HepG2 (cell line): ENCODE data around the gene ARHGAP5. TPM values are rescaled to one million over a fixed set of nuclear protein-coding genes. Genes with fewer than 3 reads are reported as not detected.

Source experiments
- CHD4 ChIP-seq: fragments of 200-600 bp; sonication (generic); IDR thresholded peaks from 2 replicates; pipeline ENCODE4 v1.7.0; 2017; ENCODE audit warnings: mild to moderate bottlenecking, low read length, borderline replicate concordance
- EZH2 ChIP-seq: conservative IDR thresholded peaks from 2 replicates; pipeline ENCODE4 v1.6.1; 2012; ENCODE audit warnings: mild to moderate bottlenecking, low read depth, low read length, moderate library complexity
- GTF3A ChIP-seq: sonication (generic); formaldehyde crosslinking; conservative IDR thresholded peaks from 2 replicates; pipeline ENCODE4 v1.4.0; 2020; ENCODE audit warnings: mild to moderate bottlenecking, missing genetic modification reagents
- MBD4 ChIP-seq: IDR thresholded peaks from 2 replicates; pipeline ENCODE4 v1.6.1; 2012; ENCODE audit warnings: low read length, inconsistent platforms, borderline replicate concordance
- MED13 ChIP-seq: sonication (generic); formaldehyde crosslinking; IDR thresholded peaks from 2 replicates; pipeline ENCODE4 v1.5.0; 2020; ENCODE audit warnings: missing genetic modification reagents
- MEIS1 ChIP-seq: sonication (generic); formaldehyde crosslinking; IDR thresholded peaks from 2 replicates; pipeline ENCODE4 v1.9.0; 2021; ENCODE audit warnings: mild to moderate bottlenecking, missing genetic modification reagents, moderate library complexity, borderline replicate concordance
- RFXANK ChIP-seq: IDR thresholded peaks from 2 replicates; pipeline ENCODE4 v1.6.1; 2016
- RNF2 ChIP-seq: fragments of 450-650 bp; conservative IDR thresholded peaks from 2 replicates; pipeline ENCODE4 v1.6.1; 2016; ENCODE audit warnings: low read depth
- SMC3 ChIP-seq: IDR thresholded peaks from 2 replicates; pipeline ENCODE4 v1.6.1; 2011; ENCODE audit warnings: low read length, improper control_type of control experiment
- SNAPC2 ChIP-seq: sonication (generic); formaldehyde crosslinking; IDR thresholded peaks from 2 replicates; pipeline ENCODE4 v1.8.1; 2022; ENCODE audit warnings: mild to moderate bottlenecking, missing genetic modification reagents
- TBX2 ChIP-seq: sonication (generic); formaldehyde crosslinking; IDR thresholded peaks from 2 replicates; pipeline ENCODE4 v1.5.0; 2020; ENCODE audit warnings: missing genetic modification reagents, mild to moderate bottlenecking, borderline replicate concordance
- ZNF329 ChIP-seq: sonication (generic); formaldehyde crosslinking; IDR thresholded peaks from 2 replicates; pipeline ENCODE4 v1.9.0; 2021; ENCODE audit warnings: low read depth, mild to moderate bottlenecking, missing genetic modification reagents
- ZNF44 ChIP-seq: sonication (generic); formaldehyde crosslinking; IDR thresholded peaks from 2 replicates; pipeline ENCODE4 v1.5.1; 2020; ENCODE audit warnings: mild to moderate bottlenecking, missing genetic modification reagents
- ZNF446 ChIP-seq: sonication (generic); formaldehyde crosslinking; IDR thresholded peaks from 2 replicates; pipeline ENCODE4 v1.5.0; 2020; ENCODE audit warnings: mild to moderate bottlenecking, missing genetic modification reagents
- ZNF615 ChIP-seq: sonication (generic); formaldehyde crosslinking; IDR thresholded peaks from 2 replicates; pipeline ENCODE4 v1.5.0; 2020; ENCODE audit warnings: mild to moderate bottlenecking, missing genetic modification reagents, borderline replicate concordance
- polyA plus RNA-seq, 8 experiments: library from polyadenylated mRNA; depleted of rRNA in 3 of 8; stranded (reverse) in 7 of 8; unstranded in 1 of 8; fragments of >200 nt; fragmentation: Illumina TruSeq in 4 of 8; extraction: Trizol in 4 of 8; gene quantifications; 2 replicates each; pipeline versions ENCODE4 v1.2.1 to v1.2.3, GENCODE V29; 2011 to 2016; ENCODE audit warnings: low read depth in 4 of 8, missing spikeins in 1 of 8, mixed read lengths in 1 of 8; ENCODE audit not compliant: insufficient read depth in 1 of 8
- total RNA-seq, 5 experiments: library from RNA; depleted of rRNA; stranded (reverse); fragments of >200 nt; fragmentation: Illumina TruSeq; extraction: Trizol; gene quantifications; 2 replicates each; pipeline ENCODE4 v1.2.3, GENCODE V29; 2016; ENCODE audit warnings: low read depth in 1 of 5
- TF ChIP-seq, protein P1 (sequence below): sonication (generic); formaldehyde crosslinking; IDR thresholded peaks from 2 replicates; pipeline ENCODE4 v1.5.1; 2020; ENCODE audit warnings: missing genetic modification reagents, mild to moderate bottlenecking, borderline replicate concordance
- TF ChIP-seq, protein P2 (sequence below): sonication (generic); formaldehyde crosslinking; IDR thresholded peaks from 2 replicates; pipeline ENCODE4 v1.5.0; 2020; ENCODE audit warnings: missing genetic modification reagents, mild to moderate bottlenecking, borderline replicate concordance
- TF ChIP-seq, protein P3 (sequence below): sonication (generic); IDR thresholded peaks from 2 replicates; pipeline ENCODE4 v1.6.1; 2016; ENCODE audit warnings: low read depth, borderline replicate concordance
- TF ChIP-seq, protein P4 (sequence below): sonication (generic); formaldehyde crosslinking; IDR thresholded peaks from 2 replicates; pipeline ENCODE4 v1.5.1; 2020; ENCODE audit warnings: mild to moderate bottlenecking, moderate library complexity, missing genetic modification reagents
- TF ChIP-seq, protein P5 (sequence below): sonication (generic); formaldehyde crosslinking; IDR thresholded peaks from 2 replicates; pipeline ENCODE4 v1.5.1; 2020; ENCODE audit warnings: mild to moderate bottlenecking, missing genetic modification reagents, moderate library complexity
- TF ChIP-seq, protein P6 (sequence below): sonication (generic); formaldehyde crosslinking; IDR thresholded peaks from 2 replicates; pipeline ENCODE4 v1.4.0; 2020; ENCODE audit warnings: mild to moderate bottlenecking, missing genetic modification reagents

The ARHGAP5 gene
- total and polyA plus RNA-seq, 2 of the 13 experiments (the other 11 are each of a cell fraction or from before 2014, with no cell fraction given) = 33.7 to 144 TPM

DNA sequence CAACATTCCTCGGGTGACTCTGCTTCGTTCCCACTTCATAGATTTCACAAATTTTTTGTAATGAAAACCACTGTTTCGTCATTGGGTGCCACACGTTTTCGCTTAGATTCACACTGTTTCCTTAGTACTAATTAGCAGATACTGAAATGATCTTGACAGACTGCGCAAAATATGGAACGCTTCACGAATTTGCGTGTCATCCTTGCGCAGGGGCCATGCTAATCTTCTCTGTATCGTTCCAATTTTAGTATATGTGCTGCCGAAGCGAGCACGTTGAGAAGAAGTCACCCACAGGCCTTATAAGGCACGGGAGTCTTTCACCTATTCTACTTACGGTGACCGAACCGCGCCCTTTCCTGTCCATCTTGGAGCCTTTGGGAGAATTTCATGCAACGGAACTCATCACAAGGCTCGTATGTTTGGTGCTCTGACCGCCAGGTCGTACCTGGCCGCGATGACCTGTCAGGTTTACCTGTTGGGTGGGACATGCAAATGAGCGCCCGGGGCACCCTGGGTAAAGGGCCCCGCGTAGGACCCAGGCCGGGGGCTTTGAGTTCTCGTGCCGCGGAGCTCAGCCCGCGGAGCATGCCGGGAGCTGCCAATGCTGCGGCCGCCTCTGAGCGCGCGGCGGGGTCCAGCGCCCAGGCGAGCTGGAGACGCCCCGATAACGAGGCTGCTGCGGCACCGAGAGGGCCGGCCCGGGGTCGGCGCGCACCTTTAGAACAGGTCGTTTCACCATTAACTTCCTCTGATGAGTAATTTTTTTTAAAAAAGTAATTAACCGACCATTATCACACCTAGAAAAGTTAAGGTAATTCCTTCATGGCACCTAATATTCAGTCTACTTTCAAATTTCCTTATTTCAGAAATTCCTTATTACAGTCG is 126.1 kb downstream of the ARHGAP5 start, which contains the start of gene RNU6-8 (continued):
- TF ChIP-seq, protein P1, sequence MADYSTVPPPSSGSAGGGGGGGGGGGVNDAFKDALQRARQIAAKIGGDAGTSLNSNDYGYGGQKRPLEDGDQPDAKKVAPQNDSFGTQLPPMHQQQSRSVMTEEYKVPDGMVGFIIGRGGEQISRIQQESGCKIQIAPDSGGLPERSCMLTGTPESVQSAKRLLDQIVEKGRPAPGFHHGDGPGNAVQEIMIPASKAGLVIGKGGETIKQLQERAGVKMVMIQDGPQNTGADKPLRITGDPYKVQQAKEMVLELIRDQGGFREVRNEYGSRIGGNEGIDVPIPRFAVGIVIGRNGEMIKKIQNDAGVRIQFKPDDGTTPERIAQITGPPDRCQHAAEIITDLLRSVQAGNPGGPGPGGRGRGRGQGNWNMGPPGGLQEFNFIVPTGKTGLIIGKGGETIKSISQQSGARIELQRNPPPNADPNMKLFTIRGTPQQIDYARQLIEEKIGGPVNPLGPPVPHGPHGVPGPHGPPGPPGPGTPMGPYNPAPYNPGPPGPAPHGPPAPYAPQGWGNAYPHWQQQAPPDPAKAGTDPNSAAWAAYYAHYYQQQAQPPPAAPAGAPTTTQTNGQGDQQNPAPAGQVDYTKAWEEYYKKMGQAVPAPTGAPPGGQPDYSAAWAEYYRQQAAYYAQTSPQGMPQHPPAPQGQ (CRISPR knock-in tag) = no peak; the same call in 1 of the 2 replicates
- TF ChIP-seq ZNF615 = peak; percentile 97; the same call in 1 of the 2 replicates
- peak; percentile 47; the same call in 1 of the 2 replicates for TF ChIP-seq ZNF44 (CRISPR knock-in tag)
- TF ChIP-seq, protein P2, sequence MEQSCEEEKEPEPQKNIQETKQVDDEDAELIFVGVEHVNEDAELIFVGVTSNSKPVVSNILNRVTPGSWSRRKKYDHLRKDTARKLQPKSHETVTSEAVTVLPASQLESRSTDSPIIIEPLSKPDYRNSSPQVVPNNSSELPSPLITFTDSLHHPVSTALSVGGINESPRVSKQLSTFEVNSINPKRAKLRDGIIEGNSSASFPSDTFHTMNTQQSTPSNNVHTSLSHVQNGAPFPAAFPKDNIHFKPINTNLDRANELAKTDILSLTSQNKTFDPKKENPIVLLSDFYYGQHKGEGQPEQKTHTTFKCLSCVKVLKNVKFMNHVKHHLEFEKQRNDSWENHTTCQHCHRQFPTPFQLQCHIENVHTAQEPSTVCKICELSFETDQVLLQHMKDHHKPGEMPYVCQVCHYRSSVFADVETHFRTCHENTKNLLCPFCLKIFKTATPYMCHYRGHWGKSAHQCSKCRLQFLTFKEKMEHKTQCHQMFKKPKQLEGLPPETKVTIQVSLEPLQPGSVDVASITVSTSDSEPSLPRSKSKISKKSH (CRISPR knock-in tag) = peak; percentile 90
- TF ChIP-seq TBX2 (CRISPR knock-in tag) = peak; percentile 92
- peak; percentile 92 for TF ChIP-seq MEIS1 (CRISPR knock-in tag)
- TF ChIP-seq RFXANK (CRISPR knock-in tag) = no peak; the same call in 1 of the 2 replicates
- TF ChIP-seq, protein P3, sequence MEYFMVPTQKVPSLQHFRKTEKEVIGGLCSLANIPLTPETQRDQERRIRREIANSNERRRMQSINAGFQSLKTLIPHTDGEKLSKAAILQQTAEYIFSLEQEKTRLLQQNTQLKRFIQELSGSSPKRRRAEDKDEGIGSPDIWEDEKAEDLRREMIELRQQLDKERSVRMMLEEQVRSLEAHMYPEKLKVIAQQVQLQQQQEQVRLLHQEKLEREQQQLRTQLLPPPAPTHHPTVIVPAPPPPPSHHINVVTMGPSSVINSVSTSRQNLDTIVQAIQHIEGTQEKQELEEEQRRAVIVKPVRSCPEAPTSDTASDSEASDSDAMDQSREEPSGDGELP = peak; percentile 3; the same call in 1 of the 2 replicates
- TF ChIP-seq, protein P4, sequence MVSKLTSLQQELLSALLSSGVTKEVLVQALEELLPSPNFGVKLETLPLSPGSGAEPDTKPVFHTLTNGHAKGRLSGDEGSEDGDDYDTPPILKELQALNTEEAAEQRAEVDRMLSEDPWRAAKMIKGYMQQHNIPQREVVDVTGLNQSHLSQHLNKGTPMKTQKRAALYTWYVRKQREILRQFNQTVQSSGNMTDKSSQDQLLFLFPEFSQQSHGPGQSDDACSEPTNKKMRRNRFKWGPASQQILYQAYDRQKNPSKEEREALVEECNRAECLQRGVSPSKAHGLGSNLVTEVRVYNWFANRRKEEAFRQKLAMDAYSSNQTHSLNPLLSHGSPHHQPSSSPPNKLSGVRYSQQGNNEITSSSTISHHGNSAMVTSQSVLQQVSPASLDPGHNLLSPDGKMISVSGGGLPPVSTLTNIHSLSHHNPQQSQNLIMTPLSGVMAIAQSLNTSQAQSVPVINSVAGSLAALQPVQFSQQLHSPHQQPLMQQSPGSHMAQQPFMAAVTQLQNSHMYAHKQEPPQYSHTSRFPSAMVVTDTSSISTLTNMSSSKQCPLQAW (CRISPR knock-in tag) = peak; percentile 91
- TF ChIP-seq ZNF446 (CRISPR knock-in tag) = peak; percentile 97
- TF ChIP-seq SNAPC2 (CRISPR knock-in tag) = peak; percentile 100
- no peak for TF ChIP-seq EZH2
- TF ChIP-seq, protein P5, sequence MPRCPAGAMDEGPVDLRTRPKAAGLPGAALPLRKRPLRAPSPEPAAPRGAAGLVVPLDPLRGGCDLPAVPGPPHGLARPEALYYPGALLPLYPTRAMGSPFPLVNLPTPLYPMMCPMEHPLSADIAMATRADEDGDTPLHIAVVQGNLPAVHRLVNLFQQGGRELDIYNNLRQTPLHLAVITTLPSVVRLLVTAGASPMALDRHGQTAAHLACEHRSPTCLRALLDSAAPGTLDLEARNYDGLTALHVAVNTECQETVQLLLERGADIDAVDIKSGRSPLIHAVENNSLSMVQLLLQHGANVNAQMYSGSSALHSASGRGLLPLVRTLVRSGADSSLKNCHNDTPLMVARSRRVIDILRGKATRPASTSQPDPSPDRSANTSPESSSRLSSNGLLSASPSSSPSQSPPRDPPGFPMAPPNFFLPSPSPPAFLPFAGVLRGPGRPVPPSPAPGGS (CRISPR knock-in tag) = peak; percentile 79
- no peak for TF ChIP-seq SMC3
- TF ChIP-seq ZNF329 (CRISPR knock-in tag) = no peak; the same call in none of the 2 replicates
- no peak for TF ChIP-seq MBD4
- TF ChIP-seq, protein P6, sequence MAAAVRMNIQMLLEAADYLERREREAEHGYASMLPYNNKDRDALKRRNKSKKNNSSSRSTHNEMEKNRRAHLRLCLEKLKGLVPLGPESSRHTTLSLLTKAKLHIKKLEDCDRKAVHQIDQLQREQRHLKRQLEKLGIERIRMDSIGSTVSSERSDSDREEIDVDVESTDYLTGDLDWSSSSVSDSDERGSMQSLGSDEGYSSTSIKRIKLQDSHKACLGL (CRISPR knock-in tag) = peak; percentile 93; the same call in 1 of the 2 replicates
- peak; percentile 95 for TF ChIP-seq RNF2
- TF ChIP-seq MED13 = no peak; the same call in none of the 2 replicates
- peak; percentile 87; the same call in 1 of the 2 replicates for TF ChIP-seq GTF3A (CRISPR knock-in tag)
- peak; percentile 70; the same call in 1 of the 2 replicates for TF ChIP-seq CHD4
